GM12874 (cell line): ENCODE data around the gene ANGPT4.

Experiments
- CTCF ChIP-seq: IDR thresholded peaks from 2 replicates; pipeline ENCODE4 v1.5.1; 2011; ENCODE audit warnings: low read depth, mild to moderate bottlenecking, control low read depth, low read length, moderate library complexity; ENCODE audit not compliant: insufficient read depth

Gene ANGPT4

GRCh38 chr20:824916-825315 lies 91.2 kb downstream of the ANGPT4 start:
- no peak for TF ChIP-seq CTCF

GRCh38 chr20:824490-824889 lies 91.6 kb downstream of the ANGPT4 start:
- no peak for TF ChIP-seq CTCF

- no peak for TF ChIP-seq CTCF
These were observed 92.6 kb downstream of the ANGPT4 start for GRCh38 chr20:823574-823902.

- no peak for TF ChIP-seq CTCF
These were observed 93.2 kb downstream of the ANGPT4 start for GRCh38 chr20:822651-823573.

- no peak for TF ChIP-seq CTCF
These were observed 94.4 kb downstream of the ANGPT4 start for GRCh38 chr20:821731-822065.

GRCh38 chr20:821046-821730 lies 94.9 kb downstream of the ANGPT4 start:
- no peak for TF ChIP-seq CTCF

- no peak for TF ChIP-seq CTCF
These were observed 95.7 kb downstream of the ANGPT4 start for GRCh38 chr20:820323-820953.
